Breast epithelium (tissue), 3 donors: ENCODE measurements around the gene IGSF6.

Experiments
- POLR2A ChIP-seq: fragments of 450-650 bp; IDR thresholded peaks from one replicate; pipeline ENCODE4 v1.6.1; 2016; ENCODE audit warnings: antibody characterized with exemption, mild to moderate bottlenecking, moderate library complexity
- POLR2AphosphoS5 ChIP-seq, 3 donors: sonication (generic); formaldehyde crosslinking; IDR thresholded peaks; one replicate each; pipeline ENCODE4 v1.6.1; 2017; ENCODE audit warnings: antibody characterized with exemption in 3 of 3
- TF ChIP-seq, protein P1 (sequence below), 3 donors: fragments of 450-650 bp; IDR thresholded peaks; one replicate each; pipeline ENCODE4 v1.5.1; 2016 to 2017; ENCODE audit warnings: antibody characterized with exemption in 3 of 3, mild to moderate bottlenecking in 3 of 3, moderate library complexity in 3 of 3

GRCh38 chr16:21626659-21627277, 25.6 kb downstream of the IGSF6 start:
- TF ChIP-seq, protein P1, sequence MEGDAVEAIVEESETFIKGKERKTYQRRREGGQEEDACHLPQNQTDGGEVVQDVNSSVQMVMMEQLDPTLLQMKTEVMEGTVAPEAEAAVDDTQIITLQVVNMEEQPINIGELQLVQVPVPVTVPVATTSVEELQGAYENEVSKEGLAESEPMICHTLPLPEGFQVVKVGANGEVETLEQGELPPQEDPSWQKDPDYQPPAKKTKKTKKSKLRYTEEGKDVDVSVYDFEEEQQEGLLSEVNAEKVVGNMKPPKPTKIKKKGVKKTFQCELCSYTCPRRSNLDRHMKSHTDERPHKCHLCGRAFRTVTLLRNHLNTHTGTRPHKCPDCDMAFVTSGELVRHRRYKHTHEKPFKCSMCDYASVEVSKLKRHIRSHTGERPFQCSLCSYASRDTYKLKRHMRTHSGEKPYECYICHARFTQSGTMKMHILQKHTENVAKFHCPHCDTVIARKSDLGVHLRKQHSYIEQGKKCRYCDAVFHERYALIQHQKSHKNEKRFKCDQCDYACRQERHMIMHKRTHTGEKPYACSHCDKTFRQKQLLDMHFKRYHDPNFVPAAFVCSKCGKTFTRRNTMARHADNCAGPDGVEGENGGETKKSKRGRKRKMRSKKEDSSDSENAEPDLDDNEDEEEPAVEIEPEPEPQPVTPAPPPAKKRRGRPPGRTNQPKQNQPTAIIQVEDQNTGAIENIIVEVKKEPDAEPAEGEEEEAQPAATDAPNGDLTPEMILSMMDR (IDR thresholded peaks at IDR 0.05), result no peak
- peak in 1 of 3 donors; percentile 40 for TF ChIP-seq POLR2AphosphoS5 (IDR thresholded peaks at IDR 0.05)
- TF ChIP-seq POLR2A, result no peak
